Fibroblast of mammary gland (primary cell): Measurements from ENCODE around the gene RS1.

Experiments
- DNase-seq: peaks from one replicate; pipeline ENCODE4 v3.0.0-alpha.2; 2010; ENCODE audit warnings: low read depth
- H3K4me3 ChIP-seq: 2 replicates; pipeline ENCODE4 v1.5.1; 2011; ENCODE audit warnings: low read depth, mild to moderate bottlenecking, low read length, moderate library complexity; ENCODE audit not compliant: control insufficient read depth
- TF ChIP-seq, protein P1 (sequence below): conservative IDR thresholded peaks from 2 replicates; pipeline ENCODE4 v1.5.1; 2011; ENCODE audit warnings: low read depth, low read length, inconsistent platforms; ENCODE audit not compliant: control insufficient read depth, insufficient read depth

The RS1 gene

DNA sequence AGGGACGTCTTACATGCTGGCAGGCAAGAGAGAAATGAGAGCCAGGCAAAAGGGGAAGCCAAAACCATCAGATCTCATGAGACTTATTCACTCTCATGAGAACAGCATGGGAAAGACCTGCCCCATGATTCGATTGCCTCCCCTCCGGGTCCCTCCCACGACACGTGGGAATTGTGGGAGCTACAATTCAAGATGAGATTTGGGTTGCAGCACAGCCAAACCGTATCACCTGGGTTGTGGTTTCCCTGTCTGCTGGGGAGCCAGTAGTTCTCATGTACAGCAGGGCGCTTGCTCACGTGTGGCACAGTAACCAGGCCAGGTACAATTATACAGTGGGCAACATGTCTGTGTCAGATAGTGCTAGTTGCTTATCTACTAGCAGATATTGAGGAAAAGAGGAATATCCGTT, 11.1 kb upstream of the RS1 start:
- DNase-seq, result no peak
- no peak overlapping the region for H3K4me3 ChIP-seq
- TF ChIP-seq, protein P1, sequence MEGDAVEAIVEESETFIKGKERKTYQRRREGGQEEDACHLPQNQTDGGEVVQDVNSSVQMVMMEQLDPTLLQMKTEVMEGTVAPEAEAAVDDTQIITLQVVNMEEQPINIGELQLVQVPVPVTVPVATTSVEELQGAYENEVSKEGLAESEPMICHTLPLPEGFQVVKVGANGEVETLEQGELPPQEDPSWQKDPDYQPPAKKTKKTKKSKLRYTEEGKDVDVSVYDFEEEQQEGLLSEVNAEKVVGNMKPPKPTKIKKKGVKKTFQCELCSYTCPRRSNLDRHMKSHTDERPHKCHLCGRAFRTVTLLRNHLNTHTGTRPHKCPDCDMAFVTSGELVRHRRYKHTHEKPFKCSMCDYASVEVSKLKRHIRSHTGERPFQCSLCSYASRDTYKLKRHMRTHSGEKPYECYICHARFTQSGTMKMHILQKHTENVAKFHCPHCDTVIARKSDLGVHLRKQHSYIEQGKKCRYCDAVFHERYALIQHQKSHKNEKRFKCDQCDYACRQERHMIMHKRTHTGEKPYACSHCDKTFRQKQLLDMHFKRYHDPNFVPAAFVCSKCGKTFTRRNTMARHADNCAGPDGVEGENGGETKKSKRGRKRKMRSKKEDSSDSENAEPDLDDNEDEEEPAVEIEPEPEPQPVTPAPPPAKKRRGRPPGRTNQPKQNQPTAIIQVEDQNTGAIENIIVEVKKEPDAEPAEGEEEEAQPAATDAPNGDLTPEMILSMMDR, result no peak

DNA sequence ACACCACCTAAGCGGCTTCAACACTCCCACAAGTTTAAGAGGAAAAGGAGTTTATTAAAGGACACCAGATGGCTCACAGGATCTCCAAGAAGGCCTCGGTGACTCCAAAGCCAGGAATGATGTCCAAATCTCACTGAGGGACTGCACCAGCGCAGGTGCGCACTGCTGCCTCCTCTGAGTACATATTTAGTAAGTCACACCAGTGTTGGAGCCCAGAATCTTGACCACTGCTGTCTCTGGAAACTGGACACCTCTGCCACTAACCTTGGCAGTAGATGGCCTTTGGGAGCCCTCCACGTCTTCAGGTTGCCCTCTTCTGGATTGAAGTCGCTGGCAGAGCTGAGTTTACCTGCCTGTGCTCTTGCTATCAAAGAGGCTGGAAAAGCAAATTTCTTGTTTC, 10.1 kb upstream of the RS1 start:
- DNase-seq, result no peak
- H3K4me3 ChIP-seq, result no peak overlapping the region
- TF ChIP-seq, protein P1, result no peak

- TF ChIP-seq, protein P1, result no peak
- DNase-seq, result no peak
- H3K4me3 ChIP-seq, result no peak overlapping the region
These were observed 5.4 kb upstream of the RS1 start for GRCh38 chrX:18677161-18677869.

- H3K4me3 ChIP-seq, result no peak overlapping the region
- DNase-seq, result peak; percentile 20
- TF ChIP-seq, protein P1, result peak; percentile 36
These were observed 4.6 kb upstream of the RS1 start for GRCh38 chrX:18676470-18676869.

DNA sequence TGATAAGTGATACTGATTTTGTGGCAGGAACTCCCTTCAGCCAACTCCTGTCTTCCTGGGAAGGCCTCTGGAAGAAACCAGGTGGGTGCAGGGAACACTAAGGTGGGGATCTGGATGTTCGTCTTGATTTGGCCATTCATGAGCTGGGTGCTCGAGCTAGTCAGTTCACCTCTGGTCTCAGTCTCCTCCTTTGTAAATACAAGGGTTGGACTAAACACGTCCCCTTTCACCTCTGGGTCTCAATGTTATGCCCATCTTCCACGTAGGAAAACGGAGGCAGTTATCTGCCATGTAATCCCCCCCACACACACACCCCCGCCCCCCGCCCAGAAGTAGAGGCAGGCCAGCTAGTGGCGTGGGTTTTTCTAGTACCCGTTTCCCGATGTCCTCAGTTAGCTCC, 4.1 kb upstream of the RS1 start:
- DNase-seq, result no peak
- TF ChIP-seq, protein P1, result no peak
- no peak overlapping the region for H3K4me3 ChIP-seq

GRCh38 chrX:18674788-18675735, 3.2 kb upstream of the RS1 start:
- DNase-seq, result peak; percentile 63
- peak overlapping the region; percentile 52 for H3K4me3 ChIP-seq
- TF ChIP-seq, protein P1, result no peak
